C4-2B (cell line): ENCODE measurements around the gene SPAG9.

Source experiments
- H3K27ac ChIP-seq: fragments of 450-650 bp; 2 replicates; pipeline ENCODE4 v1.5.1; 2017
- ZFX ChIP-seq: fragments of 450-650 bp; IDR thresholded peaks from 2 replicates; pipeline ENCODE4 v1.6.1; 2017
- TF ChIP-seq, protein P1 (sequence below): fragments of 450-650 bp; conservative IDR thresholded peaks from 2 replicates; pipeline ENCODE4 v1.5.1; 2017; ENCODE audit warnings: mild to moderate bottlenecking

SPAG9 gene

DNA sequence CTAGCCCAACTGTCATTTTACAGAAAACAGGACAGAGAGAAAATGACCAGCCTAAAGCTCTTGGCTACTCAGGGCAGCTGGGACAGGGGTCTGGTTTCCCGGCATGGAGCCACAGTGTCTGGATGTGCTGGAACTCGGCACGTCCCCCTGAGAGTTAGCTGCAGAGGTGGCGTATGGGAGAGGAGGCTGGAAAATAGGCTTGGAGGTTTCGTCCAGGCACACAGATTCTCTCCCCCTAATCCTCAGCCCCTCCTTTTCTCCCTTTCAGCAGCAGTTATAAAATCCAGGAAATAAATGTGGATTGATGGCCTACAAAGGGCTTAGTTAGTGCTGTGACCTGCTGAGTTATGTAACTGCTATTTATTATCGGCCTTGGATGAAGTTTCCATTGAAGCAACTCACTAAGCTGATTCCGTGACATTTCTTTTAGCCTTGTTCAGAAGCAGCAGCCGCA lies 165.0 kb downstream of the SPAG9 start:
- no peak overlapping the region for H3K27ac ChIP-seq
- TF ChIP-seq ZFX: no peak
- TF ChIP-seq, protein P1, sequence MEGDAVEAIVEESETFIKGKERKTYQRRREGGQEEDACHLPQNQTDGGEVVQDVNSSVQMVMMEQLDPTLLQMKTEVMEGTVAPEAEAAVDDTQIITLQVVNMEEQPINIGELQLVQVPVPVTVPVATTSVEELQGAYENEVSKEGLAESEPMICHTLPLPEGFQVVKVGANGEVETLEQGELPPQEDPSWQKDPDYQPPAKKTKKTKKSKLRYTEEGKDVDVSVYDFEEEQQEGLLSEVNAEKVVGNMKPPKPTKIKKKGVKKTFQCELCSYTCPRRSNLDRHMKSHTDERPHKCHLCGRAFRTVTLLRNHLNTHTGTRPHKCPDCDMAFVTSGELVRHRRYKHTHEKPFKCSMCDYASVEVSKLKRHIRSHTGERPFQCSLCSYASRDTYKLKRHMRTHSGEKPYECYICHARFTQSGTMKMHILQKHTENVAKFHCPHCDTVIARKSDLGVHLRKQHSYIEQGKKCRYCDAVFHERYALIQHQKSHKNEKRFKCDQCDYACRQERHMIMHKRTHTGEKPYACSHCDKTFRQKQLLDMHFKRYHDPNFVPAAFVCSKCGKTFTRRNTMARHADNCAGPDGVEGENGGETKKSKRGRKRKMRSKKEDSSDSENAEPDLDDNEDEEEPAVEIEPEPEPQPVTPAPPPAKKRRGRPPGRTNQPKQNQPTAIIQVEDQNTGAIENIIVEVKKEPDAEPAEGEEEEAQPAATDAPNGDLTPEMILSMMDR: no peak

DNA sequence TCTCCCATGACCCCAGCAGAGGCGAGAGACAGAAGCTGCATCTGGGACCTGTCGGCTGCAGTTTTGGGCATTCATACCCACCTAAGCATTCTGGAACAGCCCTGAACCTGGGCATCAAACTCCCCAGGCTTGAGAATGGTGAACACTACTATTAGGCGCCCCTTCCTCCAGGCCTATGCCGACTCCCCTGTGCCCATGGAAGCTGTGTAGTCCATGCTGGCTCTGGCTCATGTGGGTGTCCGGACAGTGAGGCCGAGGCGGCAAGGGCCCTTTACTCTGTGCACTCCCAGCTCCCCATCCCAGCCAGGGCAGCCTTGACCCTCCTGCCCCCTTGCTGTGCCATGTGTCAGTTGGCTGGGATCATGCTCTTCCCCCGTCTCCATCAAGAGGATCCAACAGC lies 165.5 kb downstream of the SPAG9 start:
- TF ChIP-seq ZFX: no peak
- TF ChIP-seq, protein P1: no peak

DNA sequence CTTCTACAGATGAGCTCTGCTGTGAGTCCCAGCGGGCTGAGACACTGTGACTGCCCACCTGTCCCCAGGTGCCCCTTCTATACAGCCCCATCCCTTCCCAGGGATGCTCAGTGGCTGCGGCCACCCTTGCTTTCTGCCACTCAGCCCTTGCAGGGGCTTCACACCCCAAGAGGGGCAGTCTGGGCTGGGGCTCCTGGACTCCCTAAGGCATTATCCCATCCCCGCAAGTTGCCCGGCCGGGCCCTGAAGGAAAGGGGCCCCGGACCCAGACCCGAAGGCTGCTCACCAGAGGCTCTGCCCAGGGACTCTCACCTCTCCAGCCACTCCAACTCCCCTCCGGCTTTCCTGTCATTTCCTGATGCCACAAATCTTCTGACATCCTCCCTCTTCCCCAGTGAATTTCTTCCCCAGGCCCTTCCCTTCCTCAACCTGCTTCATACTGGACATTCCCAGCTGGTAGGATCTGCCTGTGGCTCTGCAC lies 166.0 kb downstream of the SPAG9 start:
- TF ChIP-seq ZFX: no peak
- TF ChIP-seq, protein P1: no peak
- H3K27ac ChIP-seq: no peak overlapping the region; the same call in 1 of the 2 replicates

More for the DNA sequence above, 165.5 kb downstream of the SPAG9 start:
- no peak overlapping the region; the same call in 1 of the 2 replicates for H3K27ac ChIP-seq

DNA sequence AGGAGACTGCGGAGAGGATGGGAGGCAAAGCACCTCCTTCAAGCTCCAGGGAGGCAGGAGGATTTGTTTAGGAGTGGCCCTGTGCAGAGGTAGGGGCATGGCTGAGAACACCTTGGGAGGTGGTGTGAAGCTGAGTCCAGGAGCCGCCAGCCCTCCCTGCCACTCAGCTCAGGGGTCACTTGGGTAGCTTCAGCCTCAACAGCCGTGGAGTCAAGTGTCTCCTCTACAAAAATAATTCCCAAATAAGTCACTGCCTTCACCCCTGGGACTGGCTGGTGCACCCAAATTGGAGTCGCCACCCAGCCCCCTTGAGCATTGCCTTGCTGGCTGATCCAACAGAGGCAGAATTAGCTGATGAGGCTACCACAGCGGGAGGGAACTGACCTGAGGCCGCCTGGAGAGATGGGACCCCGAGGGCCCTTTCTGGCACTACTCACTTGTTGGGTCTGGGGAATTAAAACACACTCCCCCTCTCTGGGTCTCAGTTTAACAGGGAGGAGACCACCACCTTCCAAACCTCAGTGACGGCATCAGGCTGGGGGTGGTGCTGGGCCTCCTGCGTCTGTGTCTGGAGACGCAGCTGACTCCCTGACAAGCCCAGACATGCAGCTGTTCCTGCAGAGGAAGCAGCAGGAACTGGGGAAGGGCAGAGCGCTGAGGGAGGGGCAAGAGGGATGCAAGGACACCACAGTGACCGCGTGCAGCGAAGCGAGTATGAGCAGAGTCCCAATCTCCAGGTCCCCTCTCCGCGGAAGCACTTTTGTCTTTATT lies 166.7 kb downstream of the SPAG9 start:
- no peak overlapping the region; the same call in 1 of the 2 replicates for H3K27ac ChIP-seq
- TF ChIP-seq, protein P1: no peak
- no peak for TF ChIP-seq ZFX

DNA sequence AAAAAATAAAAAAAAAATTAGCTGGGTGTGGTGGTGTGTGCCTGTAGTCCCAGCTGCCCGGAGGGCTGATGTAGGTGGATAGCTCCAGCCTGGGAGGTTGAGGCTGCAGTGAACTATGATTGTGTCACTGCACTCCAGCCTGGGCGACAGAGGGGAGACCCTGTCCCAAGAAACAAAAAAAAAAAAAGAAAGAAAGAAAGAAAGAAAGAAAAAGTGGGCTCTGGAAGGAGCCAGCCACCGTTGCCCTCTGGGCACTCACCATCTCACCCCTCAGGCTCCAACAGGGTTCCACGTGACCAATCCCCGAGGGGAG lies 167.2 kb downstream of the SPAG9 start:
- H3K27ac ChIP-seq: no peak overlapping the region

DNA sequence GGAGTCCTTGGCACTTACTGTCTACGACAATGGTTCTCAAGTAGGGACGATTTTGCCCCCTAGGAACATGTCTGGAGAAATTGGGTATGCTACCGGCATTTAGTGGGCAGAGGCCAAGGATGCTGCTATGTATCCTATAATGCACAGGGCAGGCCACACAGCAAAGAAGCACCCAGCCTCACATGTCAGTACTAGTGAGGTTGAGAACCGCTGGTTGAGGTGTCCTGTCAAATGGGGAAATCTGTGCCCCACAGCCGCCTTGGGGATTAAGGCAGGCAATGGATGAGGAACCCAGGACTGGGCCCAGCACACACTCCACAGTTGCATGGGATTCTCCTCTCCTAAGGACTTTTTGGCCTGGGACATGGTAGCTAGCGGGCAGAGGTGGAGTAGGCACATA lies 167.8 kb downstream of the SPAG9 start:
- no peak for TF ChIP-seq ZFX
- TF ChIP-seq, protein P1: no peak
- no peak overlapping the region for H3K27ac ChIP-seq

More for the DNA sequence above, 167.2 kb downstream of the SPAG9 start:
- no peak for TF ChIP-seq ZFX
- TF ChIP-seq, protein P1: no peak

DNA sequence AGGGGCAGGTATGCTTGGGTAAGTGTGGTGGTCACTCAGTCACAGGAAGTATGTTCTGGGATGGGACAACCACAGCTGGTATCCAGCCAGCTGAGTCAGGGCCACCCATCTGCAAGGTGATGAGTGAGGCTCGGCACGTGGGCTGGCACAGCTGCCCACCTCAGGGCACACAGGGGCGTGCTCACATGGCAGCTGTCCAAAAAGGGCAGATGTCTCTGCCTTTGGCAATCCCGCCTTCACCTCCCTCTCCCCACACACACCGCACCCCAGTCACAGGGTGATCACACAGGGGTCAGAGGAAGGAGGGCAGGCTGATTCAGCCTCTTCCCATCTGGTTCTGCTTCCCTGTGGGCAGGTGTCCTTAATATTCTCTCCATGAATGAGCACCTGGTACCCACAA lies 168.7 kb downstream of the SPAG9 start:
- H3K27ac ChIP-seq: no peak overlapping the region
- no peak for TF ChIP-seq ZFX
- TF ChIP-seq, protein P1: no peak
